ENCODE measurements around the gene CIDEC. TPM values are rescaled to one million over a fixed set of nuclear protein-coding genes. Genes with fewer than 3 reads are reported as not detected.

Gene CIDEC
- total and polyA plus RNA-seq, 2 of the 13 experiments (the other 11 are each of a cell fraction or from before 2014, with no cell fraction given), result 2.5 to 10.4 TPM

DNA sequence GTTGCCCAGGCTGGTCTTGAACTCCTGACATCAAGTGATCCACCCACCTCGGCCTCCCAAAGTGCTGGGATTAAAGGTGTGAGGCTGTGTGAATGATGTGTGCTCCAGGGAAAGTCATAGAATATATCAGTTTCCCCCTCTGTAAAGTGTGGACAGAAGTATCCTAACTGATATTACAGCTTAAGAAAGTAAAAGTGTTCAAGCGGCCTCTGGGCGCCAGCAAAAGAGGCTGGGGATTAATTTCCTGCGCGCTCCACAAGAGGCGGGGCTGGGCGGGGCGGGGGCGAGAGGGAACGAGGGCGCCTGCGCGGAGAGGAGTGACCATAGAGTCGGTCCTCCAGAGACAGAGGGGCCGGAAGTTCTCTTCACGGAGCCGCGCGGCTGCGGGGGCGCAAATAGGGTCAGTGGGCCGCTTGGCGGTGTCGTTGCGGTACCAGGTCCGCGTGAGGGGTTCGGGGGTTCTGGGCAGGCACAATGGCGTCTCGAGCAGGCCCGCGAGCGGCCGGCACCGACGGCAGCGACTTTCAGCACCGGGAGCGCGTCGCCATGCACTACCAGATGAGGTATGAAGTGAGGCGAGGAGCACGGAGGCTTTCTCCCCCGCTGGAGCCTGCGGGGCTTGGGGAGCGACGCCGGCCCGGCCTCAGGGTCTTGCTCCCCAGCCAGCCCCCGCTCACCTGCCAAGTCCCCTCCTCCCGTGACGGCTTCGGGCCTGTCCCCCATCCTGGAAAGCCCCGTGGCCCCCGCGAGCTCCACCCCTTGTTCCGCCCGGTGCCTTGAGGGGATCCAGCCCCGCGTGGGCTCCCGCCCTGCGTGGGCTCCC is 10.4 kb upstream of the CIDEC start, which contains the start of gene JAGN1:
Gene JAGN1 (plus strand): TSS at position 362 of the 823 bp plus-strand sequence. CDS start 113 bp downstream, at position 475.
- no peaks in the 10 kb centered on the region for H4K20me1 ChIP-seq (ENCODE audit: insufficient read depth, low read length)
- DNase-seq (ENCODE audit: low spot score) (peak; percentile 77), ATAC-seq (peak; percentile 85), FAIRE-seq (no peak)
- peaks cover 3 to 9% of the 10 kb centered on the region in 2 experiments; a peak in 4 of 5 replicates for H3K36me3 ChIP-seq (replicated peaks in 1 of 2; ENCODE audit: control insufficient read depth in 1 of 2, insufficient read depth in 2 of 2, low read length in 2 of 2)
- H2AFZ ChIP-seq (ENCODE audit: low read length), result no peak within 1 kb of the TSS
- peak within 1 kb of the TSS; percentile 92 for H3K27ac ChIP-seq (ENCODE audit: extremely low read length, insufficient read depth, low read length)
- CTCF ChIA-PET (ENCODE audit: low intra/inter-chr PET ratio, low total read pairs), result no interaction called here
- WGBS (ENCODE audit: low lambda C conversion rate), result under 1% methylated on average over 42 of the region's 62 CpGs
- H3K4me3 ChIP-seq (replicated peaks in 1 of 3; ENCODE audit: insufficient read depth in 1 of 3, low read depth in 2 of 3, low read length in 3 of 3), result peak within 1 kb of the TSS; percentile 85 to 99 (median 98)
- BruUV-seq (replicated peaks), result TSS peak; percentile 77
- peak within 1 kb of the TSS; percentile 98 for H3K9ac ChIP-seq (ENCODE audit: insufficient read depth, low read depth, low read length)
- in situ Hi-C loops (cut with HindIII; ENCODE audit: extremely low pct_ligation_motif_present, low pct_unique_long_range_greater_than_20kb) (no loop called here), intact Hi-C loops (cut with micrococcal nuclease; ENCODE audit: unreplicated experiment) (loop anchor here (1.0 kb wide), 1 partner anchor 28 kb away; no protein-coding TSS in a partner anchor)
- no peaks in the 10 kb centered on the region; a peak in 1 of 5 replicates for H3K27me3 ChIP-seq (ENCODE audit: control insufficient read depth in 1 of 2, insufficient read depth in 2 of 2, low read length in 2 of 2)
- H3K79me2 ChIP-seq (ENCODE audit: insufficient read depth, low read length), result peaks cover 26% of the 10 kb centered on the region
- POLR2A ChIA-PET, result interaction anchor here (0.8 to 3.8 kb wide), 12 partner anchors 7 to 98 kb away, joined by 3 to 36 read pairs (median 6); partner anchors contain the start of genes ARPC4, CIDEC, CRELD1 and IL17RC
- H3K9me3 ChIP-seq (ENCODE audit: low read length), result no peaks in the 10 kb centered on the region
- H3K4me1 ChIP-seq (ENCODE audit: insufficient read depth, low read length), result peaks cover 50% of the 10 kb centered on the region
- H3K4me2 ChIP-seq (ENCODE audit: low read depth, low read length), result peak within 1 kb of the TSS; percentile 76
- TF ChIP-seq, protein P1, sequence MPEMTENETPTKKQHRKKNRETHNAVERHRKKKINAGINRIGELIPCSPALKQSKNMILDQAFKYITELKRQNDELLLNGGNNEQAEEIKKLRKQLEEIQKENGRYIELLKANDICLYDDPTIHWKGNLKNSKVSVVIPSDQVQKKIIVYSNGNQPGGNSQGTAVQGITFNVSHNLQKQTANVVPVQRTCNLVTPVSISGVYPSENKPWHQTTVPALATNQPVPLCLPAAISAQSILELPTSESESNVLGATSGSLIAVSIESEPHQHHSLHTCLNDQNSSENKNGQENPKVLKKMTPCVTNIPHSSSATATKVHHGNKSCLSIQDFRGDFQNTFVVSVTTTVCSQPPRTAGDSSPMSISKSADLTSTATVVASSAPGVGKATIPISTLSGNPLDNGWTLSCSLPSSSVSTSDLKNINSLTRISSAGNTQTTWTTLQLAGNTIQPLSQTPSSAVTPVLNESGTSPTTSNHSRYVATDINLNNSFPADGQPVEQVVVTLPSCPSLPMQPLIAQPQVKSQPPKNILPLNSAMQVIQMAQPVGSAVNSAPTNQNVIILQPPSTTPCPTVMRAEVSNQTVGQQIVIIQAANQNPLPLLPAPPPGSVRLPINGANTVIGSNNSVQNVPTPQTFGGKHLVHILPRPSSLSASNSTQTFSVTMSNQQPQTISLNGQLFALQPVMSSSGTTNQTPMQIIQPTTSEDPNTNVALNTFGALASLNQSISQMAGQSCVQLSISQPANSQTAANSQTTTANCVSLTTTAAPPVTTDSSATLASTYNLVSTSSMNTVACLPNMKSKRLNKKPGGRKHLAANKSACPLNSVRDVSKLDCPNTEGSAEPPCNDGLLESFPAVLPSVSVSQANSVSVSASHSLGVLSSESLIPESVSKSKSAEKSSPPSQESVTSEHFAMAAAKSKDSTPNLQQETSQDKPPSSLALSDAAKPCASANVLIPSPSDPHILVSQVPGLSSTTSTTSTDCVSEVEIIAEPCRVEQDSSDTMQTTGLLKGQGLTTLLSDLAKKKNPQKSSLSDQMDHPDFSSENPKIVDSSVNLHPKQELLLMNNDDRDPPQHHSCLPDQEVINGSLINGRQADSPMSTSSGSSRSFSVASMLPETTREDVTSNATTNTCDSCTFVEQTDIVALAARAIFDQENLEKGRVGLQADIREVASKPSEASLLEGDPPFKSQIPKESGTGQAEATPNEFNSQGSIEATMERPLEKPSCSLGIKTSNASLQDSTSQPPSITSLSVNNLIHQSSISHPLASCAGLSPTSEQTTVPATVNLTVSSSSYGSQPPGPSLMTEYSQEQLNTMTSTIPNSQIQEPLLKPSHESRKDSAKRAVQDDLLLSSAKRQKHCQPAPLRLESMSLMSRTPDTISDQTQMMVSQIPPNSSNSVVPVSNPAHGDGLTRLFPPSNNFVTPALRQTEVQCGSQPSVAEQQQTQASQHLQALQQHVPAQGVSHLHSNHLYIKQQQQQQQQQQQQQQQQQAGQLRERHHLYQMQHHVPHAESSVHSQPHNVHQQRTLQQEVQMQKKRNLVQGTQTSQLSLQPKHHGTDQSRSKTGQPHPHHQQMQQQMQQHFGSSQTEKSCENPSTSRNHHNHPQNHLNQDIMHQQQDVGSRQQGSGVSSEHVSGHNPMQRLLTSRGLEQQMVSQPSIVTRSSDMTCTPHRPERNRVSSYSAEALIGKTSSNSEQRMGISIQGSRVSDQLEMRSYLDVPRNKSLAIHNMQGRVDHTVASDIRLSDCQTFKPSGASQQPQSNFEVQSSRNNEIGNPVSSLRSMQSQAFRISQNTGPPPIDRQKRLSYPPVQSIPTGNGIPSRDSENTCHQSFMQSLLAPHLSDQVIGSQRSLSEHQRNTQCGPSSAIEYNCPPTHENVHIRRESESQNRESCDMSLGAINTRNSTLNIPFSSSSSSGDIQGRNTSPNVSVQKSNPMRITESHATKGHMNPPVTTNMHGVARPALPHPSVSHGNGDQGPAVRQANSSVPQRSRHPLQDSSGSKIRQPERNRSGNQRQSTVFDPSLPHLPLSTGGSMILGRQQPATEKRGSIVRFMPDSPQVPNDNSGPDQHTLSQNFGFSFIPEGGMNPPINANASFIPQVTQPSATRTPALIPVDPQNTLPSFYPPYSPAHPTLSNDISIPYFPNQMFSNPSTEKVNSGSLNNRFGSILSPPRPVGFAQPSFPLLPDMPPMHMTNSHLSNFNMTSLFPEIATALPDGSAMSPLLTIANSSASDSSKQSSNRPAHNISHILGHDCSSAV (CRISPR knock-in tag; IDR thresholded peaks at IDR 0.05; ENCODE audit: borderline replicate concordance), result no peak
- TF ChIP-seq ATF1 (CRISPR knock-in tag; IDR thresholded peaks at IDR 0.05) (no peak), ZNF124 (CRISPR knock-in tag; IDR thresholded peaks at IDR 0.05) (peak; percentile 79; the same call in 1 of the 2 replicates), MBD4 (IDR thresholded peaks at IDR 0.05; ENCODE audit: borderline replicate concordance, low read length) (no peak), ZNF773 (CRISPR knock-in tag; IDR thresholded peaks at IDR 0.05; ENCODE audit: borderline replicate concordance) (0 out of 2 replicates have a peak, but pooled peaks have one; percentile 17), HMGA1 (CRISPR knock-in tag; conservative IDR thresholded peaks at IDR 0.05) (no peak), ZNF781 (CRISPR knock-in tag; IDR thresholded peaks at IDR 0.05; ENCODE audit: borderline replicate concordance, not compliant biosample characterization) (peak; percentile 34), CENPT (CRISPR knock-in tag; IDR thresholded peaks at IDR 0.05; ENCODE audit: low read depth) (peak; percentile 64; the same call in 1 of the 2 replicates), ZNF569 (CRISPR knock-in tag; IDR thresholded peaks at IDR 0.05; ENCODE audit: borderline replicate concordance) (no peak), ZNF530 (CRISPR knock-in tag; IDR thresholded peaks at IDR 0.05; ENCODE audit: low read depth) (no peak; the same call in 1 of the 2 replicates), ZNF616 (CRISPR knock-in tag; IDR thresholded peaks at IDR 0.05; ENCODE audit: low read depth) (0 out of 2 replicates have a peak, but pooled peaks have one; percentile 67), DR1 (CRISPR knock-in tag; IDR thresholded peaks at IDR 0.05) (peak; percentile 86)
- TF ChIP-seq, protein P2, sequence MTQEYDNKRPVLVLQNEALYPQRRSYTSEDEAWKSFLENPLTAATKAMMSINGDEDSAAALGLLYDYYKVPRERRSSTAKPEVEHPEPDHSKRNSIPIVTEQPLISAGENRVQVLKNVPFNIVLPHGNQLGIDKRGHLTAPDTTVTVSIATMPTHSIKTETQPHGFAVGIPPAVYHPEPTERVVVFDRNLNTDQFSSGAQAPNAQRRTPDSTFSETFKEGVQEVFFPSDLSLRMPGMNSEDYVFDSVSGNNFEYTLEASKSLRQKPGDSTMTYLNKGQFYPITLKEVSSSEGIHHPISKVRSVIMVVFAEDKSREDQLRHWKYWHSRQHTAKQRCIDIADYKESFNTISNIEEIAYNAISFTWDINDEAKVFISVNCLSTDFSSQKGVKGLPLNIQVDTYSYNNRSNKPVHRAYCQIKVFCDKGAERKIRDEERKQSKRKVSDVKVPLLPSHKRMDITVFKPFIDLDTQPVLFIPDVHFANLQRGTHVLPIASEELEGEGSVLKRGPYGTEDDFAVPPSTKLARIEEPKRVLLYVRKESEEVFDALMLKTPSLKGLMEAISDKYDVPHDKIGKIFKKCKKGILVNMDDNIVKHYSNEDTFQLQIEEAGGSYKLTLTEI (CRISPR knock-in tag; conservative IDR thresholded peaks at IDR 0.05), result no peak

Measured in HepG2 (cell line).